ENCODE data around the gene TNFRSF9.

DNA sequence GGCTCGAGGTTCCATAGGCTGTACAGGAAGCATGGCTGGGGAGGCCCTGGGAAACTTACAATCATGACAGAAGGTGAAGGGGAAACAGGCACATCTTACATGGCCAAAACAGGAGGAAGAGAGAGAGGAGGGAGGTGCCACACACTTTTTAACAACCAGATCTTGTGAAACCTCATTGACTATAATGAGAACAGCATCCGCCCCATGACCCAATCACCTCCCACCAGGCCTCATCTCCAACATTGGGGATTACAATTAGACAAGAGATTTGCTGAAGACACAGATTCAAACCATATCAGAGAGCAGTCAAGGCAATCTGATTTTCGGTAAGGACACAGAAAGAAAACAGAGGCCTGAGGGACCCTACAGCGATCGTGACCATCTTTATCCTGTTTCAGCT is 41.7 kb downstream of the TNFRSF9 start:
- no peak for TF ChIP-seq POLR2AphosphoS5 (IDR thresholded peaks at IDR 0.05; ENCODE audit: borderline replicate concordance, low read depth, low read length)
- no peak for TF ChIP-seq EZH2 (IDR thresholded peaks at IDR 0.05)
